ENCODE results near the gene CDC6.

The CDC6 gene

GRCh38 chr17:40312131-40312731, 24.6 kb downstream of the CDC6 start:
- no peak for DNase-seq

DNA sequence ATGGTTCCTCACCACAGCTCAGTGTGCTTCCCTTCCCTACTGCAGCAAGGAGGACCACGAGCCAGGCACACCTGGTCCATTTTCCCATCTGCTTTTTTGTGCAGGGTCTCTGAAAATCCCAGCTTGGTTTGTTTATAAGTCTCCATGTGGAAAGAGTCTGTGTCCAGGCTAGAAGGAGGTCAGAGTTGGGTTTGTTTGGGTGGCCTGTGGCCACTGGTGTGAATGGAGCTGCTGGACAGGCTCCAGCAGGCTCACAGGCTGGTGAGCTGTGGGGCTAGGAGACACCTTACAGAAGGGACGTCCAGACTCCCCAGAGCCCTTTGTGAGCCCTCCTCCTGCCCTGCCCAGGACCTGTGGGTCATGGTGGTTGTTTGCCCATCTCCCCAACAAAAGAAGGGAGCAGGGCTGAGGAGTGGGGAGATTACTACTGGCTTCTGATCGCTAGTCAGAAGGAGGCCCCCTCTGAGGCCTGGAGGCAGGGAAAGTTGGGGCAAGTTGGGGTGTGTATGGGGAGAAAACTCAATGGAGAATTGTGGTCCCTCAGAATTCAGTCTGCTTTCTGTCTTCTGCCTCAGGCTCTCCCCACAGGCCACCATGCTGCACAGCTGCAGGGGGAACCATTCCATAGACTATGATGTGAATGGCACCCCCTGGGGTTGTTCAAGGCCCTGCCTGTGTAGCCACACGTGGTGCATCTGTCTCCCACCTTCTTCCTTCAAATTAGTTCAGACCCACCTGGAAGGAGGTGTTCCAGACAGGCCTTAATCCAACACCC, 25.4 kb downstream of the CDC6 start:
- no peak for DNase-seq

GRCh38 chr17:40313668-40314583, 26.2 kb downstream of the CDC6 start:
- DNase-seq, result no peak

DNA sequence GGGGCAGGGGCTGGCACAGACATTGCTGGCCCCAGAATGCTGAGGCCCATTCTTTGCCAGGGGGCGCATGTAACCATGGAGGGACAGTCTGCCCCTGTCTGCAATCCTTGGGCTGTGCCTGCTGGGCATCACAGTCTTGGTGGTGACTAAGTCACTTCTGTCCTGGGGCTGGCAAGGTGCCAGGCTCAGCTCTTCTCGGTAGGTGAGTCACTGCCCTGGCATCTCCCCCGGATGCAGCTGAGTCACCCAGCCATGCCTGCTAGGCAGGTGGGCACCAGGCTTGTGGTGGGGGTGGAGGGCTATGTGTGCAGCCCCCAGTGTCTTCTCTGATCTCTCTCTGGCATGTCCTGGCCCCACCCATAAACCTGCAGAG, 26.9 kb downstream of the CDC6 start:
- peak; percentile 92 for DNase-seq

DNA sequence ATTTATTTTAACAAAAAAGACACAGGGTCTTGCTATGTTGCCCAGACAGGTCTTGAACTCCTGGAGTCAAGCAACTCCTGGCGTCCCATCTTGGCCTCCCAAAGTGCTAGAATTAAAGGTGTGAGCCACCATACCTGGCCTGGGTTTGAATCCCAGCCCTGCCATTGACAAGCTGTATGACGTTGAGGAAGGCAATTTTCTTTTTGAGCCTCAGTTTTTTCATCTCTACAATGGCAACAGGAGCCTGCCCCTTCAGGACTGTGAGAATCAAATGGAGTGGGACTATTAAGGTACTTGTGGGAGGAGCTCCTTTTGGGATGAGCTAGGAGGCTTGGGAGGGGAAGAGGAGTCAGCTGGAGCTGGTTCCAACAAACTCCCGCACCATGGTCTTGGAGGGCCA, 27.5 kb downstream of the CDC6 start:
- no peak for DNase-seq

GRCh38 chr17:40315678-40316570, 28.2 kb downstream of the CDC6 start:
- DNase-seq, result no peak

- peak; percentile 47 for DNase-seq
Observed at GRCh38 chr17:40316571-40317344, 29.1 kb downstream of the CDC6 start.

- DNase-seq, result peak; percentile 54
Observed at GRCh38 chr17:40317345-40317873, 29.7 kb downstream of the CDC6 start.

GRCh38 chr17:40317880-40318829, 30.5 kb downstream of the CDC6 start:
- peak; percentile 96 for DNase-seq

DNA sequence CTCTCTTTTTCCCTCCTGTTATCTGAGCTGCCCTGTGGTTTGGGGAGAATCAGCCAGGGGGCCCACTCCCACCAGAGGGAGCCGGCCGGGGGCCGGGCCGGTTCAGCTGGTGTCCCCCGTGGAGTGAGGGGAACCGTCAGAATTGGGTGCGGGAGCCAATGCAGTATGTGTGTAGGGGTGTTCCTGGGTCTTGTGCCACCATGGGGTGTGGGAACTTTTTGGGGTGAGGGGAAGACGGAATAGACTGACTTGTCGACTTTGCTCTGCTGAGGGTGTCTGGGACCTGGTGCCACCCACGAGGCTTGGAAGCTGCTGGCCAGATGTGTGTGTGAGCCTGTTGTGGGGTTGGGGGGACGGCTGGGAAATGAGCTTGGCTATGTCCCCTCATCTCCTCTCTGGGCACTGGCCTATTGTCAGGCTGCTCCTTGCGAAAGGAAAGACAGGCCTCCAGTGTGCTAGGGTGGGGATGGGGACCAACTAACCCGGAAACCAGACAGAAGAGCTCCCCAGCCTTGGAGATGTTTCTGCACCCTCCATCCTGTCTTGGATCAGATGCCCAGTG, 31.2 kb downstream of the CDC6 start:
- no peak for DNase-seq

GRCh38 chr17:40319651-40320540, 32.2 kb downstream of the CDC6 start:
- peak; percentile 39 for DNase-seq

DNA sequence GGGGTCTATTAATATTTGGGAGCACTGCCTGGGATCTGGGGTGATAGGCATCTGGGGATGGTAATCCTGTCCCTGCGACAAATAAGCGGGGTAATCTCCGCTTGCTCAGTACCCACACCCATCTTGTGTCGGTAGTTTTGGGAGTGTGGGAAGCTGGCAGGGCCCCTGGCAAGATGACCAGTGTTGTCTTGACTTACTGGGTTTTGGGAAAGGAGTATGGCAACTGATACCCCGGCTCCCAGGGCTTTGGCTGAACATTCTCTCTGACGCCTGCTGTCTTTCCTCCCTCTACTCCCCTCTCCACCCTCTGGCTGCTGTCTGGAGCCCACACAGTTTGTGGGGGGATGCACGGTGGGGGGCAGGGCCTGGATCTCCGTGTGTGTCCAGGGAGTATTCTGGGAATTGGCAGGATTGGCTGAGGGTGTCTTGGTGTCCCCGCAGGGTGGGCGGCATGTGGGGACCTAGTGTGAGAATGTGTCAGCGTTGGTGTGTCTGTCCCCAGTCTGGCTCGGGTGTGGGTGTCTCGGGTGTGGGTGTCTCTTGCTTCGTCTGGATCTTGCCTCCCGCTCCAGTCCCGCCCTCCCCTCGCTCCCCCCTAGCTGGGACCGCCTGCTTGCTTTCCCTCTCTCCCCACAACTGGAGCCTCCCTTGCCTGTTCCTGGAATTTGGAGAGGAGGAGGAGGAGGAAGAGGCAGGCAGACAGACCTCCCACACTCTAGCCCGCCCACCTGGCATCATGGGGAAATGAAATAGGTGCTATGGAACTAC, 33.3 kb downstream of the CDC6 start:
- no peak for DNase-seq

GRCh38 chr17:40321524-40321929, 33.8 kb downstream of the CDC6 start:
- DNase-seq, result no peak

- DNase-seq, result no peak
Observed at GRCh38 chr17:40321961-40322357, 34.3 kb downstream of the CDC6 start.

DNA sequence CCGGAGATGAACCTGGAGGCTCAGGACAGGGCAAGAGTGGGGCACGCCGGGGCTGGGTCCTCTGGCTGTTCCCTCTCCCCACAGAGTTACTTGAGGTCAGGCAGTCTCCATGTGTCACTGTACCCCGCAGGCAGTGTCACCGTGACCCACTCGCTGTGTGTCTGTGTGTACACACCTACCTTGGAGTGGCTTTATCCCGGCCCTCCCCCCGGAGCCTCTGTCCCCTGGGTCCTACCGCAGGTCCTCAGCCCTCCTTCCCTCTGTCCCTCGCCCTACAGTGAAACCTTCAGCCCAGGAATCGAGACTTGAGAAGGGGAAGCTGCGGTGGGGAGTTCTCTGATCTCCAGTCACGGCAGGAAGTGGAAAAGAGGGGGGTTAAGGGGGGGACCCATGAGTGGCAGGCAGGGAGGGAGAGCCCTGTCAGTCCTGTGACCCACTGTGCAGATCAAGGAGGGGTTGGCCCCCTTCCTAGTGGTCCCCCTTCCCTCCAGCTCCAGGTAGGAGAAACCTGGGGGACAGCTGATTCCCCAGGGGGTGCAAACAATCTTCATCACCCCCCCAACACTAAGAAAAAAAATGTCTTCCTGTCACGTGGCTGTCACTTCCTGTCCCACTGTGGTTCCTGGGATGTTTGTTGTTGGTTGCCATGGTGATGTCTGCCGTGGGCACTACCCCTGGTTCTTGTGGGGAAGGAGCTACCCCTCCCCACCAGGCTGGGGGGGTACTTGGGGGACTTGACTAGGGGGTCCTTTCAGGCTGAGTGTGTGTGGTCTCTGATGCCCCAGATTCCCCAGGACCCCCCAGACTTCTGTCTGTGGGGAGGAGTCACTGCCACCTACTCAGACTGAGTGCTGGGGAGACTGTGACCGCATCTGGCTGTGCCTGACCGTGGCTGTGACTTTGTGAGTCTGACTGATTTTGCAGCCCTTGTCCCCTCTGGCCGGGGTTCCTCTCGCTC, 35.0 kb downstream of the CDC6 start:
- DNase-seq, result peak; percentile 94
